Right atrium auricular region (tissue), 2 donors: ENCODE data around the gene OR51B6. TPM values are rescaled to one million over a fixed set of nuclear protein-coding genes. Genes with fewer than 3 reads are reported as not detected.
"Not testable (repeated sequence)": the region's sequence is repeated elsewhere in the genome, so short reads cannot be mapped to it uniquely, and the experiment has no call there.

Experiments
- DNase-seq: peaks from one replicate; pipeline ENCODE4 v3.0.0-alpha.2; 2019; ENCODE audit warnings: low spot score
- H3K27ac ChIP-seq, 2 donors: fragments of 200-600 bp; sonication (generic); 1 replicate in 1 of 2; 2 replicates in 1 of 2; pipeline ENCODE4 v1.5.1; 2016 to 2019
- H3K27me3 ChIP-seq, 2 donors: fragments of 200-600 bp; sonication (generic); one replicate each; pipeline versions ENCODE4 v1.5.1 to v1.6.0; 2017 to 2019
- H3K36me3 ChIP-seq: fragments of 200-600 bp; sonication (generic); one replicate; pipeline ENCODE4 v1.5.1; 2016
- H3K4me1 ChIP-seq, 2 donors: fragments of 200-600 bp; sonication (generic); one replicate each; pipeline versions ENCODE4 v1.5.1 to v1.6.0; 2017 to 2019
- H3K4me3 ChIP-seq, 2 donors: fragments of 200-600 bp; sonication (generic); 1 replicate in 1 of 2; 2 replicates in 1 of 2; pipeline ENCODE4 v1.5.1; 2017 to 2019; ENCODE audit warnings: mild to moderate bottlenecking in 1 of 2, moderate library complexity in 1 of 2
- H3K9me3 ChIP-seq, 2 donors: fragments of 200-600 bp; sonication (generic); one replicate each; pipeline ENCODE4 v1.5.1; 2019
- CTCF ChIP-seq, 2 donors: fragments of 200-600 bp; sonication (generic); IDR thresholded peaks; one replicate each; pipeline ENCODE4 v1.5.1; 2019; ENCODE audit warnings: antibody characterized with exemption in 2 of 2
- total RNA-seq, 2 donors: library from RNA; depleted of rRNA; stranded (reverse); fragments of >200 nt; gene quantifications; one replicate each; pipeline ENCODE4 v1.1.0, GENCODE V29; 2016

OR51B6 gene
- total RNA-seq, 2 donors from 2014 or later, result not detected

- no peaks in the 10 kb centered on the region for H3K9me3 ChIP-seq
Observed at GRCh38 chr11:5317292-5317691, 34.0 kb upstream of the OR51B6 start.

GRCh38 chr11:5324197-5324596 is 27.1 kb upstream of the OR51B6 start, which contains the start of gene OR51B2:
Gene OR51B2, minus strand, starts transcription at chr11:5324297. Its CDS starts 0 bp downstream, at chr11:5324297.
- Histone ChIP-seq H3K27me3 (no peaks in the 10 kb centered on the region), H3K4me3 (no peak within 1 kb of the TSS), H3K4me1 (no peaks in the 10 kb centered on the region), H3K27ac (no peak within 1 kb of the TSS), H3K36me3 (no peaks in the 10 kb centered on the region), H3K9me3 (no peaks in the 10 kb centered on the region)
- no peak for TF ChIP-seq CTCF (IDR thresholded peaks at IDR 0.05)
- DNase-seq, result no peak

More at GRCh38 chr11:5317292-5317691, 34.0 kb upstream of the OR51B6 start:
- no peaks in the 10 kb centered on the region for H3K4me1 ChIP-seq
- H3K4me3 ChIP-seq, result no peak overlapping the region
- DNase-seq, result no peak
- no peaks in the 10 kb centered on the region for H3K27me3 ChIP-seq
- H3K27ac ChIP-seq, result no peak overlapping the region
- H3K36me3 ChIP-seq, result no peaks in the 10 kb centered on the region
- no peak for TF ChIP-seq CTCF (IDR thresholded peaks at IDR 0.05)

- no peaks in the 10 kb centered on the region for H3K36me3 ChIP-seq
- no peaks in the 10 kb centered on the region for H3K27me3 ChIP-seq
- H3K9me3 ChIP-seq, result no peaks in the 10 kb centered on the region
Observed at GRCh38 chr11:5335170-5335569, 16.1 kb upstream of the OR51B6 start.

GRCh38 chr11:5336331-5336730 is 15.0 kb upstream of the OR51B6 start:
- Histone ChIP-seq H3K9me3 (no peaks in the 10 kb centered on the region), H3K4me1 (no peaks in the 10 kb centered on the region), H3K27ac (no peak overlapping the region), H3K4me3 (no peak overlapping the region), H3K36me3 (no peaks in the 10 kb centered on the region), H3K27me3 (no peaks in the 10 kb centered on the region)
- DNase-seq, result no peak
- no peak for TF ChIP-seq CTCF (IDR thresholded peaks at IDR 0.05)

More at GRCh38 chr11:5335170-5335569, 16.1 kb upstream of the OR51B6 start:
- Histone ChIP-seq H3K4me3 (no peak overlapping the region), H3K27ac (no peak overlapping the region), H3K4me1 (no peaks in the 10 kb centered on the region)
- no peak for TF ChIP-seq CTCF (IDR thresholded peaks at IDR 0.05)
- no peak for DNase-seq

GRCh38 chr11:5337253-5337652 is 14.1 kb upstream of the OR51B6 start:
- not testable (repeated sequence) for DNase-seq, H3K27ac ChIP-seq, H3K4me3 ChIP-seq, H3K9me3 ChIP-seq, H3K4me1 ChIP-seq, H3K27me3 ChIP-seq, H3K36me3 ChIP-seq

- Histone ChIP-seq H3K27me3 (no peaks in the 10 kb centered on the region), H3K9me3 (no peaks in the 10 kb centered on the region), H3K36me3 (no peaks in the 10 kb centered on the region), H3K4me1 (no peaks in the 10 kb centered on the region), H3K4me3 (no peak overlapping the region), H3K27ac (no peak overlapping the region)
- no peak for TF ChIP-seq CTCF (IDR thresholded peaks at IDR 0.05)
- no peak for DNase-seq
Observed at GRCh38 chr11:5339771-5340322, 11.5 kb upstream of the OR51B6 start.
